Measurements from ENCODE around the gene GPC6. TPM values are rescaled to one million over a fixed set of nuclear protein-coding genes. Genes with fewer than 3 reads are reported as not detected.

The GPC6 gene
- total RNA-seq, 2 donors from 2014 or later: 3.4 to 5.3 TPM

- H3K4me3 ChIP-seq: no peak overlapping the region
- no peak for DNase-seq (ENCODE audit: low spot score)
- WGBS: 73% methylated on average over 2 of the region's 2 CpGs
- intact Hi-C loops (cut with DNase I): no loop called here
- no peak overlapping the region for H3K27ac ChIP-seq
- no peaks in the 10 kb centered on the region for H3K9me3 ChIP-seq
- no peaks in the 10 kb centered on the region for H3K27me3 ChIP-seq (replicated peaks; ENCODE audit: insufficient read depth)
- H3K36me3 ChIP-seq: no peaks in the 10 kb centered on the region
- no peak for TF ChIP-seq POLR2A (IDR thresholded peaks at IDR 0.05)
- no peak for TF ChIP-seq POLR2AphosphoS5 (IDR thresholded peaks at IDR 0.05)
- no peak for TF ChIP-seq CTCF (IDR thresholded peaks at IDR 0.05)
- H3K4me1 ChIP-seq (replicated peaks): no peaks in the 10 kb centered on the region
Measured at GRCh38 chr13:93789058-93789457, 562.5 kb downstream of the GPC6 start.

- TF ChIP-seq CTCF (IDR thresholded peaks at IDR 0.05) (no peak), POLR2AphosphoS5 (IDR thresholded peaks at IDR 0.05) (no peak), POLR2A (IDR thresholded peaks at IDR 0.05) (no peak)
Measured at GRCh38 chr13:93794197-93794885, 567.7 kb downstream of the GPC6 start.

GRCh38 chr13:93797463-93797862, 570.9 kb downstream of the GPC6 start:
- Histone ChIP-seq H3K9me3 (no peaks in the 10 kb centered on the region), H3K4me3 (no peak overlapping the region), H3K36me3 (no peaks in the 10 kb centered on the region), H3K4me1 (replicated peaks) (no peaks in the 10 kb centered on the region), H3K27me3 (replicated peaks; ENCODE audit: insufficient read depth) (no peaks in the 10 kb centered on the region), H3K27ac (no peak overlapping the region)
- intact Hi-C loops (cut with DNase I): no loop called here
- DNase-seq (ENCODE audit: low spot score): no peak
- WGBS: 72% methylated on average over 2 of the region's 2 CpGs
- no peak for TF ChIP-seq CTCF (IDR thresholded peaks at IDR 0.05)
- TF ChIP-seq POLR2AphosphoS5 (IDR thresholded peaks at IDR 0.05): no peak
- no peak for TF ChIP-seq POLR2A (IDR thresholded peaks at IDR 0.05)

More at GRCh38 chr13:93794197-93794885, 567.7 kb downstream of the GPC6 start:
- H3K36me3 ChIP-seq: no peaks in the 10 kb centered on the region
- no peak overlapping the region for H3K27ac ChIP-seq
- H3K9me3 ChIP-seq: no peaks in the 10 kb centered on the region
- WGBS: 72% methylated on average over 3 of the region's 3 CpGs
- H3K4me3 ChIP-seq: no peak overlapping the region
- intact Hi-C loops (cut with DNase I): no loop called here
- no peaks in the 10 kb centered on the region for H3K4me1 ChIP-seq (replicated peaks)
- no peak for DNase-seq (ENCODE audit: low spot score)
- H3K27me3 ChIP-seq (replicated peaks; ENCODE audit: insufficient read depth): no peaks in the 10 kb centered on the region

- intact Hi-C loops (cut with DNase I): no loop called here
- 89% methylated on average over 3 of the region's 3 CpGs for WGBS
- Histone ChIP-seq H3K4me1 (replicated peaks) (no peaks in the 10 kb centered on the region), H3K9me3 (no peaks in the 10 kb centered on the region), H3K36me3 (no peaks in the 10 kb centered on the region), H3K27me3 (replicated peaks; ENCODE audit: insufficient read depth) (no peaks in the 10 kb centered on the region), H3K27ac (no peak overlapping the region), H3K4me3 (no peak overlapping the region)
- TF ChIP-seq POLR2AphosphoS5 (IDR thresholded peaks at IDR 0.05) (no peak), POLR2A (IDR thresholded peaks at IDR 0.05) (no peak), CTCF (IDR thresholded peaks at IDR 0.05) (no peak)
- DNase-seq (ENCODE audit: low spot score): no peak
Measured at GRCh38 chr13:93800342-93800741, 573.7 kb downstream of the GPC6 start.

GRCh38 chr13:93805736-93806135, 579.1 kb downstream of the GPC6 start:
- H3K36me3 ChIP-seq: no peaks in the 10 kb centered on the region
- H3K27ac ChIP-seq: no peak overlapping the region
- H3K27me3 ChIP-seq (replicated peaks; ENCODE audit: insufficient read depth): no peaks in the 10 kb centered on the region
- no peaks in the 10 kb centered on the region for H3K9me3 ChIP-seq
- no peaks in the 10 kb centered on the region for H3K4me1 ChIP-seq (replicated peaks)
- intact Hi-C loops (cut with DNase I): no loop called here
- DNase-seq (ENCODE audit: low spot score): no peak
- no peak overlapping the region for H3K4me3 ChIP-seq
- TF ChIP-seq POLR2A (IDR thresholded peaks at IDR 0.05) (no peak), POLR2AphosphoS5 (IDR thresholded peaks at IDR 0.05) (no peak), CTCF (IDR thresholded peaks at IDR 0.05) (no peak)
- WGBS: 82% methylated on average over 2 of the region's 2 CpGs
